Activated CD8-positive, alpha-beta T cell treated with anti-CD3 and anti-CD28 coated beads for 36 hours (primary cell): ENCODE data around the gene MYL7. TPM values are rescaled to one million over a fixed set of nuclear protein-coding genes. Genes with fewer than 3 reads are reported as not detected.

Experiments
- ATAC-seq: fragments of 200-7000 bp; cut with Tn5 transposase; one replicate; pipeline ENCODE4 v1.10.0; 2021; ENCODE audit warnings: mild to moderate bottlenecking, moderate library complexity
- CTCF ChIA-PET: fragments of 350-600 bp; sonication (Branson Sonifier 250); formaldehyde crosslinking; loops from one replicate; lab custom pipeline; 2021; ENCODE audit warnings: antibody characterized with exemption; lab: Charles Lee
- POLR2A ChIA-PET: fragments of 350-600 bp; sonication (Branson Sonifier 250); formaldehyde crosslinking; loops from one replicate; lab custom pipeline; 2021; ENCODE audit warnings: antibody characterized with exemption; lab: Charles Lee
- DNase-seq: peaks from one replicate; pipeline ENCODE4 v3.0.0-alpha.2; 2020
- H3K27ac Mint-ChIP-seq: one replicate; pipeline ENCODE4 v1.8.0; 2021; ENCODE audit warnings: mild to moderate bottlenecking, mixed read lengths
- H3K27me3 Mint-ChIP-seq: one replicate; pipeline ENCODE4 v1.8.0; 2021; ENCODE audit warnings: mixed read lengths
- H3K36me3 Mint-ChIP-seq: one replicate; pipeline ENCODE4 v1.8.0; 2021; ENCODE audit warnings: low read depth, mixed read lengths
- H3K4me1 Mint-ChIP-seq: one replicate; pipeline ENCODE4 v1.8.0; 2021; ENCODE audit warnings: low read depth, mixed read lengths
- H3K4me3 Mint-ChIP-seq: one replicate; pipeline ENCODE4 v1.8.0; 2021; ENCODE audit warnings: mild to moderate bottlenecking, moderate library complexity, mixed read lengths
- H3K9me3 Mint-ChIP-seq: one replicate; pipeline ENCODE4 v1.8.0; 2021; ENCODE audit warnings: mixed read lengths
- CTCF ChIP-seq: fragments of 200-600 bp; IDR thresholded peaks from one replicate; pipeline ENCODE4 v1.8.0; 2022; ENCODE audit warnings: antibody characterized with exemption, mild to moderate bottlenecking
- intact Hi-C: fragments of 100-400 bp; cut with micrococcal nuclease; formaldehyde crosslinking; loops from one replicate; pipeline ENCODE4 v1.10.0; 2022
- total RNA-seq, 2 experiments: library from RNA; stranded (reverse); gene quantifications; one replicate each; pipeline ENCODE4 v1.2.3, GENCODE V29; 2021

The MYL7 gene
- total RNA-seq, 2 experiments from 2014 or later, result not detected

GRCh38 chr7:44098092-44099068 is 42.8 kb downstream of the MYL7 start:
- no peaks in the 10 kb centered on the region for H3K36me3 Mint-ChIP-seq
- H3K27ac Mint-ChIP-seq, result peak overlapping the region; percentile 86
- ATAC-seq (peak; percentile 51), DNase-seq (peak; percentile 47)
- ChIA-PET CTCF (interaction anchor here (0.8 to 3.0 kb wide), 6 partner anchors 11 to 102 kb away, joined by 3 to 21 read pairs (median 4); partner anchors contain the start of gene YKT6), POLR2A (interaction anchor here (0.6 to 2.6 kb wide), 12 partner anchors 7 to 550 kb away, joined by 3 to 11 read pairs (median 4); partner anchors contain the start of genes DBNL and PGAM2)
- H3K9me3 Mint-ChIP-seq, result no peaks in the 10 kb centered on the region
- no peaks in the 10 kb centered on the region for H3K27me3 Mint-ChIP-seq
- no peak for TF ChIP-seq CTCF
- intact Hi-C loops, result no loop called here
- peaks cover 26% of the 10 kb centered on the region for H3K4me1 Mint-ChIP-seq
- no peak overlapping the region for H3K4me3 Mint-ChIP-seq

- CTCF ChIA-PET, result interaction anchor here (0.7 to 3.0 kb wide), 4 partner anchors 12 to 103 kb away, joined by 3 to 21 read pairs (median 4); partner anchors contain the start of gene YKT6
- ATAC-seq (peak; percentile 86), DNase-seq (peak; percentile 81)
- H3K9me3 Mint-ChIP-seq, result no peaks in the 10 kb centered on the region
- no peak for TF ChIP-seq CTCF
- peak overlapping the region; percentile 86 for H3K27ac Mint-ChIP-seq
- H3K4me1 Mint-ChIP-seq, result peaks cover 25% of the 10 kb centered on the region
- no peaks in the 10 kb centered on the region for H3K36me3 Mint-ChIP-seq
- no peaks in the 10 kb centered on the region for H3K27me3 Mint-ChIP-seq
- H3K4me3 Mint-ChIP-seq, result peak overlapping the region; percentile 14
- POLR2A ChIA-PET, result interaction anchor here (0.6 to 2.6 kb wide), 13 partner anchors 8 to 549 kb away, joined by 3 to 11 read pairs (median 4); partner anchors contain the start of genes DBNL and PGAM2
- intact Hi-C loops, result no loop called here
These were observed 43.8 kb downstream of the MYL7 start for GRCh38 chr7:44097064-44097932.

- Mint-ChIP-seq H3K4me3 (no peak overlapping the region), H3K36me3 (no peaks in the 10 kb centered on the region), H3K9me3 (no peaks in the 10 kb centered on the region), H3K27me3 (no peaks in the 10 kb centered on the region), H3K27ac (peak overlapping the region; percentile 86), H3K4me1 (peaks cover 25% of the 10 kb centered on the region)
- DNase-seq (no peak), ATAC-seq (no peak)
- TF ChIP-seq CTCF, result no peak
- ChIA-PET POLR2A (interaction anchor here (0.6 to 2.2 kb wide), 7 partner anchors 9 to 164 kb away, joined by 3 to 10 read pairs (median 4); partner anchors contain the start of gene PGAM2), CTCF (no interaction called here)
- intact Hi-C loops, result no loop called here
These were observed 44.7 kb downstream of the MYL7 start for GRCh38 chr7:44096326-44096881.

GRCh38 chr7:44095781-44096180 is 45.4 kb downstream of the MYL7 start:
- H3K36me3 Mint-ChIP-seq, result no peaks in the 10 kb centered on the region
- intact Hi-C loops, result no loop called here
- no peak for TF ChIP-seq CTCF
- no peaks in the 10 kb centered on the region for H3K9me3 Mint-ChIP-seq
- ChIA-PET POLR2A (interaction anchor here (1.3 to 1.8 kb wide), 3 partner anchors 11 to 27 kb away, joined by 3 to 6 read pairs (median 4); no protein-coding TSS in a partner anchor), CTCF (no interaction called here)
- H3K27me3 Mint-ChIP-seq, result no peaks in the 10 kb centered on the region
- no peak overlapping the region for H3K27ac Mint-ChIP-seq
- no peak overlapping the region for H3K4me3 Mint-ChIP-seq
- DNase-seq (no peak), ATAC-seq (no peak)
- peaks cover 25% of the 10 kb centered on the region for H3K4me1 Mint-ChIP-seq
